GM19240 (cell line): Measurements from ENCODE around the gene ALKBH7.
"Not testable (repeated sequence)": the region's sequence is repeated elsewhere in the genome, so short reads cannot be mapped to it uniquely, and the experiment has no call there.

Experiments used
- DNase-seq: peaks from one replicate; pipeline ENCODE4 v3.0.0; 2011; ENCODE audit warnings: low spot score; ENCODE audit not compliant: insufficient read length

Gene ALKBH7

GRCh38 chr19:6372594-6373095, at the start of gene ALKBH7:
ALKBH7 (plus strand) TSS chr19:6372794; CDS start chr19:6372821, 27 bp downstream.
- peak; percentile 86 for DNase-seq

DNA sequence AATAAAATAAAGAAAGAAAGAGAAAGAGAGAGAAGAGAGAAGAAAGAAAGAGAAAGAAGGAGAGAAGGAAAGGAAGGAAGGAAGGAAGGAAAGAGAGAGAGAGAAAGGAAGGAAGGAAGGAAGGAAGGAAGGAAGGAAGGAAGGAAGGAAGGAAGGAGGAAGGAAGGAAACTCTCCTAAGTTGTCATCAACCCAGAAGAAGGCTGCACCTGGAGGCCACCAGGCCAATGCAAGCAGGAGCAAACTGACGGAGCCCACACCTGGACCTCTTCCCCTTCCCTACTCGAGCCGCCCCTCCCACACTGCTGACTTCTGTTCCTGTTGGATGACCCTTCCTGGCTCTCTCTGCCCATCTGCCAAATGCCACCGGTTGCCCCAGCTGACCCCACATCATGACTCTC, 47.8 kb upstream of the ALKBH7 start:
- DNase-seq = no peak

DNA sequence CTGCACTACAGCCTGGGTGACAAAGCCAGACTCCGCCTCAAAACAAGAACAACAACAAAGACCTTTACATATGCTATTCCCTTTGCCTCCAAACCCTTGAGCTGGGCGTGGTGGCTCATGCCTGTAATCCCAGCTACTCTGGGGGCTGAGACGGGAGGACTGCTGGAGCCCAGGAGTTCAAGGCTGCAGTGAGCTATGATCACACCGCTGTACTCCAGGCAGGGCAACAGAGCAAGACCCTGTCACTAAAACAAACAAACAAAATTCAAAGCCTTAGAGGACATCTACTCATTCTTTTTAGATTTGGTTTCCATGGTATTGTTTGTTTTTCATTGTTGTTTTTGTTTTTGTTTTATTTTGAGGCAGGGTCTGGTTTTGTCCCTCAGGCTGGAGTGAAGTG, 47.0 kb upstream of the ALKBH7 start:
- no peak for DNase-seq

DNA sequence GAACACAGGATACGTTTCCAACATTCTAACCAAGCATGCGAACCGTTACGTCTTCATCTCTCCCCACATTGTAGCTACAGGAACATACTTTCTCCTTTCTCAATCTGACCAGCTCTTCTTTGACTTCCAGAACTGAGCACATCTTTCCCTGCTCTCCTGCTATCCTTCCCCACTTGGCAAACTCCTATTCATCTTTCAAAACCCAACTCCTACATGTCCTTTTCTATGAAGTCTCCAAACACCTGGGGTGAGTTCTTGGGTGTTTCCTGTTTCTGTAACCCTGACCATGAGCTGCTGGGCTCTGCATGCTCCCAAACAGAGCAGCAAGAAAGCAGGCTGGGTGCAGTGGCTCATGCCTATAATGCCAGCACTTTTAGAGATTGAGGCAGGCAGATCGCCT, 45.8 kb upstream of the ALKBH7 start:
- DNase-seq = no peak

- no peak for DNase-seq
Measured at GRCh38 chr19:6333439-6333838, 39.2 kb upstream of the ALKBH7 start, which contains the start of gene ACER1. ACER1 (minus strand) TSS chr19:6333612; CDS start chr19:6333551, 61 bp downstream.

GRCh38 chr19:6334490-6335285, 37.9 kb upstream of the ALKBH7 start:
- no peak for DNase-seq

DNA sequence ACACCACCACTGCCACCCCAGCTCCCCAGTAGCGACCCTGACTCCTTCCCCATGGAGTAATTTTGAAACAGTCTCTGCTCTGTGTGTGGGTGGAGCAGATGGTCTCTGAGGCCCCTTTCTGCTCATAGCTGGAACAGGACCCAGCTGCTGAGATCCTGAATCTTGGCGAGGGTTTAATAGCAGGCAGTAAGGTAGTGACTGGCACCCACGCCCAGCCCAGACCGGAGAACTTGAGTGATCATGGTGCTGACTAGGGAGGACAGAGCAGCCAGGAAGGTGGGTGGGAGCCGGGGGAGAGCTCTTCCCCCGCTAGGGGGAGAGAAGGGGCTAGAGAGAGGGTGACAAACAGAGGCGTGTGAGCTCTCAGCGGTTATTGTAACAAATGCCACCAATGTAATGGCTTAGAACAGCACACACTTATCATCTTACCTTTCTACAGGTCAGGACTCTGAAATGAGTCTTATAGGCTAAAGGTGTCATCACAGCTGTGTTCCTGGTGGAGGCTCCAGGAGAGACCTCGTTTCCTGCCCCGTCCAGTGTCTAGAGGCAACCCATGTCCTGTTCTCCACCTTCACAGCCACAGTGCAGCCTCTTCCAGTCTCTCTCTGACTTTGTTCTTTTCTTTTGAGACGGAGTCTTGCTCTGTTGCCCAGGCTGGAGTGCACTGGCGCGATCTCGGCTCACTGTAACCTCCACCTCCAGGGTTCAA, 31.9 kb upstream of the ALKBH7 start:
- DNase-seq = no peak

GRCh38 chr19:6343462-6343861, 29.1 kb upstream of the ALKBH7 start:
- no peak for DNase-seq

DNA sequence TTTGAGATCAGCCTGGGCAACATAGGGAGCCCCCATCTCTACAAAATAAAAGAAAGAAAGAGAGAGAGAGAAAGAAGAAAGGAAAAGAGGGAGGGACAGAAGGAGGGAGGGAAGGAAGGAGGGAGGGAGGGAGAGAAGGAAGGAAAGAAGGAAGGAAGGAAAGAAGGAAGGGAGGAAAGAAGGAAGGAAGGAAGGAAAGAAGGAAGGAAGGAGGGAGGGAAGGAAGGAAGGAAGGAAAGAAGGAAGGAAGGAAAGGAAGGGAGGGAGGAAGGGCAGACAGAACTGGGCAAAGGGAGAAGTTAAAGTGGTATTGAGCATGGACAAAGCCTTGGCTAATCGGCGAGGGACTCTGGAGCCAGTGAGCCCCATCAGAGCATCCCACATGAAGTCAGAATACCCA, 23.3 kb upstream of the ALKBH7 start:
- DNase-seq = not testable (repeated sequence)

DNA sequence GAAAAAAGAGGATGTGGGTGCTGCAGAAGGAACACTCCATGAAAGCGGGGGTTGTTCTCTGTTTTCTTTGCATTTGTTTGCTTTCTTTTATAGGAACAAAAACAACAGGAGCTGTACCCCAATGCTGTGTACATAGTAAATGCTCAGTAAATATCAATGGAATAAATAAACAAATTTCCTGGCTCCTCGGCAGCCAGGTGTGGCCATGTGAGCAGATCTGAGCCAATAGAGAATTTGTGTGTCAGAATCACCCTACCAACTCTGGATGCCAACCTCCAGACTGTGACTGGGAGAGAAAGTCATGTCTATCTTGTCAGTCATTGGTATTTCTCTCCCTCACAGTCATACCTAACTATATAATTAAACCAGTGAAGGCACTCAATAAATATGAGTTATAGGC, 21.9 kb upstream of the ALKBH7 start:
- DNase-seq = no peak

- no peak for DNase-seq
Measured at GRCh38 chr19:6352381-6353165, 20.0 kb upstream of the ALKBH7 start.

GRCh38 chr19:6354098-6354674, 18.4 kb upstream of the ALKBH7 start:
- DNase-seq = no peak

GRCh38 chr19:6355321-6356040, 17.1 kb upstream of the ALKBH7 start:
- not testable (repeated sequence) for DNase-seq

GRCh38 chr19:6357174-6357573, 15.4 kb upstream of the ALKBH7 start:
- DNase-seq = no peak

DNA sequence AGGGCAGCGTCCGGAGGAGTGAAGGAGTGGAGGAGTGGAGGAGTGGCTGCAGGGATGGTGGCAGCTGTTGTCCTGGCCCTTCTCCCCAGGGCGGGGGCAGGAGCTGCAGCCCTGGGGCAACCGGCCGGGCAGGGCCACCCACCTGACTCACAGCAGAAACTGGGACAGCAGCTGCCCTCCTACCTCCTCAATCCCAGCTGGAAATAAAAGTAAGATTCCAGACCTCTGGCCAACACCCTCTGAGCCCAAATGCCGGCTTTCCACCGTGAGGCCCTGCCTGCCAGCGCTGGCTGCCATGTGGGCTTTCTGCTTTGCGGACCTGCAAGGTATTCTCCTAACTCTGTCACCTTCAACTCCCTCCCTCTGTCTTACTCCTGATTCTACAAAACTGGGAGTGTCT, 14.6 kb upstream of the ALKBH7 start:
- no peak for DNase-seq

DNA sequence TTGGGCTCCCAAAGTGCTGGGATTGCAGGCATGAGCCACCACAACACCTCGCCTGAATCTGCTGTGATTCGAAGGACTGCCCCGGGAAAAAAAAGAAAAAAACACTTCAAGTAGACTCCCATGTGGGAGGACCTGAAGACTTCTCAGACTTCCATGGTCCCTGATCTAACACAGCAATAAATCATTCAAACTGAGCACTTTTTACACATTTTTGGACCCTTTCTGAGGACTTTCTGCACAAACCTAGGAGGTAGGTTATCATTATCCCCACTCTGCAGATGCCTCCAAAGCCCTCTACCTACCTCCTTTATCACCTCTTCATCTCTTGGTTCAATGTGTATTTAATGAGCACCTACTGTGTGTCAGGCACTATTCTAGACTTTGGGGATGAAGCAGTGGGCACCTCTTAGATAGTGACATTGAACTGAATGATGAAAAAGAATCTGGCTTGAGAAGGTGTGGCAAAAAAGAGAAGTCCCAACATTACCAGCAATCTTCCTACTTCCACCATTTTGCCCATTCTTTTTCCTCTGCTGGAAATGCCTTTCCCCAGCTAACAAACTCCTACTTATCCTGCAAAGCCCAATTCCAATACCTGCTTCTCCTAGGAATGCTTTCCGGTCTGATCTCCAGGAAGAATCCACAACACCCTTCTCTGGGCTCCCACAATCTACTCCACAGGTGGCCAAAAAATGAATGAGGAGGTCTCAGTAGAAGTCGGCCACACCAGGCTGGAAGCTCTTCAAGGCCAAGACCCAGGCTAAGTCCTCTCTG, 12.8 kb upstream of the ALKBH7 start:
- DNase-seq = no peak

DNA sequence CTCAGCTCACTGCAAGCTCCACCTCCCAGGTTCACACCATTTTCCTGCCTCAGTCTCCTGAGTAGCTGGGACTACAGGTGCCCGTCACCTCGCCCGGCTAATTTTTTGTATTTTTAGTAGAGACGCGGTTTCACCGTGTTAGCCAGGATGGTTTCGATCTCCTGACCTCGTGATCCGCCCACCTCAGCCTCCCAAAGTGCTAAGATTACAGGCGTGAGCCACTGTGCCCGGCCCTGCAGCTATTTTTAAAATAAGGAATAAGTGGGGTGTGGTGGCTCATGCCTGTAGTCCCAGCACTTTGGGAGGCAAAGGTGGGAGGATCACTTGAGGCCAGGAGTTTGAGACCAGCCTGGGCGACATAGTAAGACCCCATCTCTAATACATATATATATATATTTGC, 12.1 kb upstream of the ALKBH7 start:
- not testable (repeated sequence) for DNase-seq

GRCh38 chr19:6360857-6361216, 11.8 kb upstream of the ALKBH7 start:
- not testable (repeated sequence) for DNase-seq

DNA sequence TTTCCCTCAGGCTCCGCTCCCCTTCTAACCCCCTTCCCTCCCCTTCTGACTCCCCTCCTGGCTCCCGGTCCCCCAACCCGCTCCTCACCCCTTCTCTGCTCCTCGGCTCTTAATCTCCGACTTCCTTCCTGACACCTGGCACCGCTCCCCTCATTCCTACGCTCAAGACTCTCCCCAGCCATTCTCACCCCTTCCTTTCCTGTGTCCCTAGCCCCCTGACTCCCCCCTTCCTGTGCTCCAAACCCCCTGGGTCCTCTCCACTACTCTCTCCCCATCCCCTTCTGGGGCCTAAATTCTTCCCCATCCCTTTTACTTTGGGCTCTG, 10.6 kb upstream of the ALKBH7 start:
- no peak for DNase-seq

- DNase-seq = no peak
Measured at GRCh38 chr19:6362351-6362801, 10.2 kb upstream of the ALKBH7 start.
